Measurements from ENCODE around the gene PPP1R11.

DNA sequence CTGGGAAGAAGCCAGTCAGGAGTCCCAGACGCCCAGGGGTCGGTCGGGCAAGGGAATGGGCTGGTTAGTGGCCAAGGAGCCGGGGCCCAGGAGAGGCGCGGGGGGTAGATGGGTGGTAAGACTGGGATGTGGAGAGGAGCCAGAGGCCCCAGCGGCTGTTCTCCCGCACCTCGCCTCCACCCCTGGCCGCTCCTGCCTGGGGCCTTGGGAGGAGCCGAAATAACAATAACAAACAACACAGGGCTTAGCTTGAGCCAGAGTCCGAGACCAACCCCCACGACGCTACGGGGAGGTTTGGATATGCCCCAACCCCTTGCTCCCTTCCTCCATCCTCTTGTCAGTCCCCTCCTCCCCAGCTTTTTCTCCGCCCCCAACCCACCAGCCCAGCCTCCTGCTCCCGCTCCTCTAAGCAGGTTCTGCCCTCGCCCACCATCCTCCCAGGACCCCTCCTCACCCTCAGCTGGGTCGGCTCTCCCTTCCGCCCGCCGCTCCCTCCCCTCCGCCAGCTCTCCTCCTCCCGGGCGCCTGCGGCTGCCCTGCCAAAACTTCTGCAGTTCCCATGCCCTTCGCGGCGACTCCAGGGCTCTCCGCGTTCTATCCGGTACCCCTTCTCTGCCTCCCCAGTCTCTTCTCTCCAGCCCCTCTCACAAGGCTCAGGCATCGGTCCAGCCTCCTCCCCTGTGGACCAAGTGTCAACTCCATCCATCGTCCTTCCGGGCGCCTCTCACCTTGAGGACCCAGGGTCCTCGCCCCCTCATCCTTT lies 7.5 kb downstream of the PPP1R11 start:
- TF ChIP-seq EP300 (IDR thresholded peaks at IDR 0.05; ENCODE audit: low read depth): no peak
- TF ChIP-seq, protein P1, sequence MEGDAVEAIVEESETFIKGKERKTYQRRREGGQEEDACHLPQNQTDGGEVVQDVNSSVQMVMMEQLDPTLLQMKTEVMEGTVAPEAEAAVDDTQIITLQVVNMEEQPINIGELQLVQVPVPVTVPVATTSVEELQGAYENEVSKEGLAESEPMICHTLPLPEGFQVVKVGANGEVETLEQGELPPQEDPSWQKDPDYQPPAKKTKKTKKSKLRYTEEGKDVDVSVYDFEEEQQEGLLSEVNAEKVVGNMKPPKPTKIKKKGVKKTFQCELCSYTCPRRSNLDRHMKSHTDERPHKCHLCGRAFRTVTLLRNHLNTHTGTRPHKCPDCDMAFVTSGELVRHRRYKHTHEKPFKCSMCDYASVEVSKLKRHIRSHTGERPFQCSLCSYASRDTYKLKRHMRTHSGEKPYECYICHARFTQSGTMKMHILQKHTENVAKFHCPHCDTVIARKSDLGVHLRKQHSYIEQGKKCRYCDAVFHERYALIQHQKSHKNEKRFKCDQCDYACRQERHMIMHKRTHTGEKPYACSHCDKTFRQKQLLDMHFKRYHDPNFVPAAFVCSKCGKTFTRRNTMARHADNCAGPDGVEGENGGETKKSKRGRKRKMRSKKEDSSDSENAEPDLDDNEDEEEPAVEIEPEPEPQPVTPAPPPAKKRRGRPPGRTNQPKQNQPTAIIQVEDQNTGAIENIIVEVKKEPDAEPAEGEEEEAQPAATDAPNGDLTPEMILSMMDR (IDR thresholded peaks at IDR 0.05): no peak
- no peak for TF ChIP-seq POLR2A (IDR thresholded peaks at IDR 0.05)
